Measurements from ENCODE around the gene FETUB.

The FETUB gene, protein sequence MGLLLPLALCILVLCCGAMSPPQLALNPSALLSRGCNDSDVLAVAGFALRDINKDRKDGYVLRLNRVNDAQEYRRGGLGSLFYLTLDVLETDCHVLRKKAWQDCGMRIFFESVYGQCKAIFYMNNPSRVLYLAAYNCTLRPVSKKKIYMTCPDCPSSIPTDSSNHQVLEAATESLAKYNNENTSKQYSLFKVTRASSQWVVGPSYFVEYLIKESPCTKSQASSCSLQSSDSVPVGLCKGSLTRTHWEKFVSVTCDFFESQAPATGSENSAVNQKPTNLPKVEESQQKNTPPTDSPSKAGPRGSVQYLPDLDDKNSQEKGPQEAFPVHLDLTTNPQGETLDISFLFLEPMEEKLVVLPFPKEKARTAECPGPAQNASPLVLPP

GRCh38 chr3:186639778-186640472 lies at the start of gene FETUB:
TSS of gene FETUB (plus strand) at chr3:186640399. CDS start at chr3:186640461, 62 bp downstream.
- no peak for DNase-seq (ENCODE audit: low read depth, low spot score)

DNA sequence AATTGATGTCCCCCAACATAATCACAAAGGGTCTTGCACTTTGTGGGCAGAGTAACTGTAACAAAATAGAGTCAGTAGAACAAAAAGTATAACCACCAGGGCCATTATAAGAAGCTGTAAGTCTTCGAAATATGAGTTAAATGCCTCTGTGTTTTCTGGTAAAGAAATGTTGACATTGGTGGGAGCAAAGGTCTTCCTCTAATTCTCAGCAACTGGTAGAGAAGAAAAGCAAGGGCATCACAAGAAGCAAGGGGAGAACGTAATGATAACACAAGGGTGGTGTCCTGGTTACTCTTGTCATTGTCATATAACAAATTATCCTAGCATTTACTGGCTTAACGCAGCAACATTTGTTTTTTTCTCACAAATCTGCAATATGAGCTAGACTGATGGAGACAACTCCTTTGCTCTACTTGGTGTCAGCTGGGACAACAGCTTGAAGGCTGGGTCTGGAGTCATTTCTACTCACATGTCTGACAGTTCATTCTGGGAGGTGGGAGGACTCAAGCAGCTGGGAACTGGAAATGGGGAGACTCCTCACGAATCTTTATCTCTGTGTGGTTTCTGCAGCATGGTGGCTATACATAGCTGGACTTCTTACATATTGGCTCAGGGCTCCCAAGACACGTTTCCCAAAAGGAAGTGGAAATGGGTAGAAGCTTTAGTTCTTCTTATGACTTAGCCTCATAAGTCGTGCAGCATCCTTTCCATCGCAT lies 49.5 kb upstream of the FETUB start:
- no peak for DNase-seq (ENCODE audit: low read depth, low spot score)

- DNase-seq (ENCODE audit: low read depth, low spot score) = no peak
These were observed 47.5 kb upstream of the FETUB start for GRCh38 chr3:186592682-186593081.

DNA sequence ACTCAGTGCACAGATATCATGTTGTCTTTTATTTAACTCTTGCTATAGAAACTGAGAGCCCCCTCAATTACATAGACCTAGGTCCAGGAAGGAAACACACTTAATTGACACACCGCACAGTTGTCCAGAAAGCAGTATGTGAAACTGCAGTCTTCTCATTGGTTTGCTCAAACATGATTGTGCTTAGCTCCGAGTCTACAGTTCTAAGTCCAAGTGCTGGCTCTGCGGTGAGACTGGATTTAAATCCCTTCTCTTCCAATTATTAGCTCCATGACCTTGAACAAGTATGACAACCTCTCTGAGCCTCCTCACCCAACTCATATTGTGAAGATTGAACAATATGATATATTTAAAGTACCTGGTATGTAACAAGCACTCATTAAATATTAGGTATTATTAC lies 46.3 kb upstream of the FETUB start:
- DNase-seq (ENCODE audit: low read depth, low spot score) = no peak

GRCh38 chr3:186594591-186595113 lies 45.5 kb upstream of the FETUB start:
- DNase-seq (ENCODE audit: low read depth, low spot score) = no peak

- DNase-seq (ENCODE audit: low read depth, low spot score) = no peak
These were observed 43.5 kb upstream of the FETUB start for GRCh38 chr3:186596568-186597287.

DNA sequence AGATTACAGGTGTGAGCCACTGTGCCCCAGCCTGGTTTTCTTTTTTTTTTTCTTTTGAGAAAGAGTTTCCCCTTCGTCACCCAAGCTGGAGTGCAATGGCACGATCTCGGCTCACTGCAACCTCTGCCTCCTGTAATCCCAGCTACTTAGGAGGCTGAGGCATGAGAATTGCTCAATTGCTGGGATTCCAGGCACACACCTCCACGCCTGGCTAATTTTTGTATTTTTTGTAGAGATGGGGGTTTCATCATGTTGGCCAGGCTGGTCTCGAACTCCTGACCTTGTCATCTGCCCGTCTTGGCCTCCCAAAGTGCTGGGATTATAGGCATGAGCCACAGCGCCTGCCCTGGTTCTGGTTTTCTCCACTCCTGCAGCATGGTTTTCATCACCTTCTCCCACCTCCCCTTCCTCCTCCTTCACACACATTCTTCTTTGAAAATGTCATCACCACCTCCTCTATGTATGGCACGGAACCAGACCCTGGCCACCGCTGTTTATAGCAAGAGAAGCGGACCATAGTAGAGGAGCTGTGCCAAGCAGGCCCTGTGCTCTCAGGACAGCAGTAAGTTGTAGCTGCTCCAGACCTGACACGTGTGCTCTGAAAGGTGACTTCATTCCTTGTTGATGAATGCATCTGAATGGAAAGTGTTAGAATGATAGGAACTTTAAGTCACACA lies 42.0 kb upstream of the FETUB start:
- DNase-seq (ENCODE audit: low read depth, low spot score) = no peak

GRCh38 chr3:186598794-186599141 lies 41.4 kb upstream of the FETUB start:
- DNase-seq (ENCODE audit: low read depth, low spot score) = no peak

DNA sequence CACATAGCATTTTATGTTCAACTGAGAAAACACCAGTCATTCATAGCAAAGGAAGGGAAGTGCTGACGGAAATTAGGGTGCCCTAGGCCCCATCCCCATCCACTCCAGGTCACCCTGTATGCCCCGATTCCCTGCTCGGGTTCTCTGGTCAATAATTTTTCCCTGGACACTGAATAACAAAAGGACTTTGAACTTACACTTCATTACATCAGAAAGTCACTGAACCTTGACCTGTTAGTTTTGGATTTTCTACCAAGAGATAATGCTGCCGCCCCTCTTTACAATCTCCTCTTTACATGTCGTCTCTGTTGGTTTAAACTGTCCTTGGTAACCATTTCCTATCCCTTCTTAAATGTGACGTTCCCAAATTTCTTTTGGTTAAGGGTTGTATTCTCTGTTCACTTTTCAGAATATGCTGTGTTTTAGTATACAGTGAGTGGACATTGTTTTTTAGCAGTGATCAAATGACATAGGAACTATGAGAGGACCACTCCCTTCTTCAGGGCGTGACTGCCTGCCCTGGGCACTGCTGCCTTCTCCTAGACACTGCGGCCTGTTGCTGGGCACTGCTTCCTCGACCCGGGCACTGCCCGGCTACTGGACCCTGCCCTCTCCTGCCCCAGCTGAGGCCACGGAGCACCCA lies 40.9 kb upstream of the FETUB start:
- no peak for DNase-seq (ENCODE audit: low read depth, low spot score)

- no peak for DNase-seq (ENCODE audit: low read depth, low spot score)
These were observed 40.4 kb upstream of the FETUB start for GRCh38 chr3:186599785-186600166.

DNA sequence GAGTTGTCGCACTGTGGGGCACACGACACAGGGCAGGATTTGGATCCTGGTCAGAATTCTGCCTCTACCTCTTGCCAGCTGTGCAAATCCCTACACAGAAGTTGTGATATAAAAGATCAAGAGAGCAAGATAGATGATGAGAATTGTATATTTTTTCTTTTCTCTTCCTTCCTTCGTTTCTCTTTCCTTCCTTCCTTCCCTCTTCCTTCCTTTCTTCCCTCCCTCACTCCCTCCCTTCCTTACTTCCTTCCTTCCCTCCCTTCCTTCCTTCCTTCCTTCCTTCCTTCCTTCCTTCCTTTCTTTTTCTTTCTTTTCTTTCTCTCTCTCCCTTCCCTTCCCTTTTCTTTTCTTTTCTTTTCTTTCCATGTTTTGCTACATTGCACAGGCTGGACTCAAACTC lies 39.3 kb upstream of the FETUB start:
- no peak for DNase-seq (ENCODE audit: low read depth, low spot score)

- no peak for DNase-seq (ENCODE audit: low read depth, low spot score)
These were observed 37.0 kb upstream of the FETUB start for GRCh38 chr3:186603159-186603558.

- DNase-seq (ENCODE audit: low read depth, low spot score) = no peak
These were observed 35.1 kb upstream of the FETUB start for GRCh38 chr3:186605078-186605477.

DNA sequence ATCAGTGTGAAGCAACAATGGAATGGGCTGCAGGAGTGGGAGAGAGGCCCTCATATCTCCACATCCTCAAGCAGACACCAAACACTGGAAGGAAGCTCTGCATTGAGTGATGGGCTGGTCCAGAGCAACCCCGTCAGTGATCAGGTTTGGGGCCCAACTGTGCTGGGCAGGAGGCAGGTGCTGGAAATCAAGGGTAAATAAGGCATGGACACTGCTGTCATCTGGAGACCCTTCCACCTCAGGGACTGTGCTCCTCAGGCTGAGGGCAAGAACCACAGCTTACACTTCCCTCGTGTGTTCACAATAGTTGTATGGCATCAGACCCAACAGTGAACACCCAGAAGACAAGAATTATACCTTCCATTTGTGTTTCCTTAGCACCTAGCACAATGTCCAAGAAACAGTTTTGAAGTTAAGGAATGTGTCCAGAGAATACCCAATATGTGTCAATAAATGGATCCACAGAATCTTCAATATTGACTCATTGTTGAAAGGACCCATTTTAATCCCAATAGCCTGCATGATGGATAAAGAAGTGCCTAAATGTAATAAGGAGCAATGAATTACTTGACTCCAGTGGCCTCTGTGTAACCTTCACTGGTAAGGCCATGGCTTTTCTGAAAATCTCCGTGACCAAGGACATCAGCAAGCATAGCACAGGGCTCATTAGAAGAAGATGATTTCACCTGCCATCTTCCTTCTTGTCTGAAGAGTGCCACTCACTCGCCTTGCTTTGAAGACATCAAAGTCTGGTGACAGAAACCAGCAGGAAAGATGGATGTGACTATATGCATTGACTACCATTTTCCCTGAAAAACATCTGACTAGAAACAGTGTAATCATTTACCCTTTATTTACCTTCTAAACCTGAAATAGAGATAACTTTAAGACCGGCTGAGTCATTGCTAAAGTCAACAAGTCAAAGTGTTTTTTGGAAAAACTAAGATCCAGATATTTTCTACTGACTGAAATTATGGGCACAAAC lies 34.3 kb upstream of the FETUB start:
- no peak for DNase-seq (ENCODE audit: low read depth, low spot score)

DNA sequence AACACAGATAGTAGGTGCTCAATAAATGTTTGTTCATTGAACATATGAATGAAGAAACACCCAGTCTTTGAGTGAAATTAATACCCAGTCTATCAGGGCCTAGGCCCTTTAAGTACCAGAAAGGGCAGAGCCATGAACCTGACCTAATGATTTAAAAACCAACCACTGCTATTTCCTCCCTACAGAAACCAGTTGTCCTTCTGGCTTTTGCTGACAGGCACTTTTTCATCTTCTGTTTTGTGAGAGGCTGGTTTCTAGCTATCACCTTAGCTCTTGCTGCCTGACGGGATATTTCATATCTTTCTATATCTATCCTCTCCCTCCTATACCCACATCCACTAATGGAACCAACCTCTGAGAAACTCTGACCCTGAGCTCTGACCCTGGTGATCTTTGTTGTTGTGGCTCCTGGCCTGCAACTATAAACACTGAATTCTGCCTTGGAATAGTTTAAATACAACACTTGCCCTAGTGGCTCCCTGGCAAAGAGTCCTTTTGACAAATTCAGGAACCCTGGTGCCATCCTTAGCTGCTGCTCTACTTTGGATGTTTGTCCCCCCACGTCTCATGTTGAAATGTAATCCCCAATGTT lies 31.5 kb upstream of the FETUB start:
- no peak for DNase-seq (ENCODE audit: low read depth, low spot score)

DNA sequence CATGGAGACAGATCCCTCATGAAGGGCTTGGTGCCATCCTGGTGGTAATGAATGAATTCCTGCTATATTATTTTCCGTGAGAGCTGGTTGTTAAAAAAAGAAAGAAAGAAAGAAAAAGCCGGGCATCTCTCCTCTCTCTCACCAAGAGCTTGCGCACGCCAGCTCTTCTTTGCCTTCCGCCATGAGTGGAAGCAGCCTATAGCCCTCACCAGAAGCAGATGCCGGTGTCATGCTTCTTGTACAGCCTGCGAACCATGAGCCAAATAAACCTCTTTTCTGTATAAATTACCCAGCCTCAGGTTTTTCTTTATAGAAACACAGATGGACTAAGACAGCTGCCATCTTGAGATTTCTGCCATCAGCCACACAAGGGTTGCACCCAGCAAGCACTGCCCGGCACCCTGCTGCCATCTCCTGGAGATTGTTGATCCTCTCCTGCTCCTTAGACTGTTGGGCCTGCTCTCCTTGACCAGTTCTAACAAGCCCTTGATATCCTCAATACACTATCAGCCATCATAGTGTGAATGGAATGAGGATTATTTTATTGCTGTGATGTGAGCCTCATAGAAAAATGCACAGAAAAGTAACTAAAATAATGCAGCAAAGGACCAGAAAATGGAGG lies 30.8 kb upstream of the FETUB start:
- no peak for DNase-seq (ENCODE audit: low read depth, low spot score)

GRCh38 chr3:186612065-186612464 lies 28.1 kb upstream of the FETUB start:
- DNase-seq (ENCODE audit: low read depth, low spot score) = no peak
